Body of pancreas (tissue), 4 donors: ENCODE data around the gene RFC2. TPM values are rescaled to one million over a fixed set of nuclear protein-coding genes. Genes with fewer than 3 reads are reported as not detected.

ENCODE experiments used
- ATAC-seq: fragments of 150-250 bp; one replicate; pipeline ENCODE4 v1.9.1; 2016
- DNase-seq, 4 donors: peaks; one replicate each; pipeline ENCODE4 v3.0.0-alpha.2; 2019
- H3K27ac ChIP-seq, 4 donors: fragments of 200-600 bp; sonication (generic); 1 replicate in 3 of 4; 2 replicates in 1 of 4; pipeline versions ENCODE4 v1.5.1 to v1.6.1; 2016 to 2019; ENCODE audit warnings: mild to moderate bottlenecking in 1 of 4, mixed read lengths in 1 of 4, moderate library complexity in 1 of 4
- H3K27me3 ChIP-seq, 2 donors: fragments of 200-600 bp; sonication (generic); one replicate each; pipeline ENCODE4 v1.6.0; 2016; ENCODE audit warnings: mild to moderate bottlenecking in 1 of 2
- H3K36me3 ChIP-seq, 2 donors: fragments of 200-600 bp; sonication (generic); replicated peaks in 1 of 2; 2 replicates each; pipeline ENCODE4 v1.5.1; 2016; ENCODE audit warnings: low read depth in 2 of 2; ENCODE audit not compliant: insufficient read depth in 1 of 2
- H3K4me1 ChIP-seq: fragments of 200-600 bp; sonication (generic); one replicate; pipeline ENCODE4 v1.6.0; 2016
- H3K4me3 ChIP-seq, 2 donors: fragments of 200-600 bp; sonication (generic); 1 replicate in 1 of 2; 2 replicates in 1 of 2; pipeline ENCODE4 v1.5.1; 2016 to 2019
- H3K9me3 ChIP-seq, 3 donors: fragments of 200-600 bp; sonication (generic); 1 replicate in 2 of 3; 2 replicates in 1 of 3; pipeline ENCODE4 v1.5.1; 2016
- POLR2A ChIP-seq, 3 donors: fragments of 450-650 bp; IDR thresholded peaks; one replicate each; pipeline ENCODE4 v1.6.1; 2016; ENCODE audit warnings: antibody characterized with exemption in 3 of 3, mild to moderate bottlenecking in 2 of 3
- WGBS, 2 donors: methylation state at CpG; one replicate each; pipeline ENCODE4 v1.1.5; 2017; 5-methylcytosine and 5-hydroxymethylcytosine counted together
- intact Hi-C: fragments of 100-400 bp; cut with DNase I; formaldehyde crosslinking; loops from one replicate; pipeline ENCODE4 v1.15.1; 2023
- total RNA-seq, 2 donors: library from RNA; depleted of rRNA; stranded (reverse); fragments of >200 nt; gene quantifications; one replicate each; pipeline ENCODE4 v1.1.0, GENCODE V29; 2016
- TF ChIP-seq, protein P1 (sequence below), 7 experiments: fragments of 450-650 bp in 4 of 7; fragments of 200-600 bp in 3 of 7; sonication (generic) in 3 of 7; IDR thresholded peaks; one replicate each; pipeline ENCODE4 v1.5.1; 2016 to 2019; ENCODE audit warnings: antibody characterized with exemption in 7 of 7

The RFC2 gene
- total RNA-seq, 2 donors from 2014 or later = 7.9 to 10.1 TPM

DNA sequence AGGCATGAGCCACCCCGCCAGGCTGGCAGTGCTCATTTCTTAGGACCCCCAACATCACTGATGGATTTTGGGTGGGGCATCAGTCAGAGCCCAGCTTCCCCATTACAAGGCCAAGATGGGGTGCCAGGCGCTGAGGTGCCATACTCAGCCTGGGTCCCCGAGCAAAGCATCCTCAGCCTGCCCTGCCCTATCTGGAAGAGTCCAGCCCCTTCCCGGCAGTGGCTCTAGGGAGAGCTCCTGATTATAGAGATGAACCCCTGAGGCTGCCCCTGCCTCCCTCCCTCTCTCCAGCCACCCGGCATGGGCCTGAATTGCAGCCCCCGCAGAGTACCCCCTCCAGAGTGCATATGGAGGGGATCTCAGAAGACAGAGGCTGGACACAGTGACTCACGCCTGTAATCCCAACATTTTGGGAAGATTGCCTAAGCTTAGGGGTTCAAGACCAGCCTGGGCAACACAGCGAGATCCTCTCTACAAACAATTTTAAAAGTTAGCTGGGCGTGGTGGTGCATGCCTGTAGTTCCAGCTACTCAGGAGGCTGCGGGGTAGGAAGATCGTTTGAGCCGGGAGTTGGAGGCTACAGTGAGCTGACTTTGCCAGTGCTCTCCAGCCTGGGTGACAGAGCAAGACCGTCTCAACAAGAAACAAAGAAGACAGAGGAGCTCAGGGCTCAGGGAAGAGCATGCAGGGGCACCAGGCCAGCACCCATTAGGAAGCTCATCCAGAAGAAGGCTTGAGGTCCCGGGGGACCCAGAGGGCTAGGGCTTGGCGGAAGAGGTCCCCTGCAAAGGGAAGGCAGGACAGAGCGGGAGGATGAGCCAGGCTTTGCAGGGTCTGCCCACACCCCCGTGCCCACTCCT is 31.1 kb downstream of the RFC2 start:
- no peak overlapping the region for H3K27ac ChIP-seq
- no peaks in the 10 kb centered on the region for H3K27me3 ChIP-seq
- TF ChIP-seq, protein P1, sequence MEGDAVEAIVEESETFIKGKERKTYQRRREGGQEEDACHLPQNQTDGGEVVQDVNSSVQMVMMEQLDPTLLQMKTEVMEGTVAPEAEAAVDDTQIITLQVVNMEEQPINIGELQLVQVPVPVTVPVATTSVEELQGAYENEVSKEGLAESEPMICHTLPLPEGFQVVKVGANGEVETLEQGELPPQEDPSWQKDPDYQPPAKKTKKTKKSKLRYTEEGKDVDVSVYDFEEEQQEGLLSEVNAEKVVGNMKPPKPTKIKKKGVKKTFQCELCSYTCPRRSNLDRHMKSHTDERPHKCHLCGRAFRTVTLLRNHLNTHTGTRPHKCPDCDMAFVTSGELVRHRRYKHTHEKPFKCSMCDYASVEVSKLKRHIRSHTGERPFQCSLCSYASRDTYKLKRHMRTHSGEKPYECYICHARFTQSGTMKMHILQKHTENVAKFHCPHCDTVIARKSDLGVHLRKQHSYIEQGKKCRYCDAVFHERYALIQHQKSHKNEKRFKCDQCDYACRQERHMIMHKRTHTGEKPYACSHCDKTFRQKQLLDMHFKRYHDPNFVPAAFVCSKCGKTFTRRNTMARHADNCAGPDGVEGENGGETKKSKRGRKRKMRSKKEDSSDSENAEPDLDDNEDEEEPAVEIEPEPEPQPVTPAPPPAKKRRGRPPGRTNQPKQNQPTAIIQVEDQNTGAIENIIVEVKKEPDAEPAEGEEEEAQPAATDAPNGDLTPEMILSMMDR (IDR thresholded peaks at IDR 0.05) = no peak
- TF ChIP-seq POLR2A (IDR thresholded peaks at IDR 0.05) = no peak
- no peaks in the 10 kb centered on the region for H3K36me3 ChIP-seq
- intact Hi-C loops = no loop called here
- H3K9me3 ChIP-seq = no peaks in the 10 kb centered on the region
- WGBS, 2 donors = 82 to 88% methylated on average over 14 to 17 of the region's 17 CpGs
- DNase-seq (no peak), ATAC-seq (no peak)
- no peak overlapping the region for H3K4me3 ChIP-seq
- no peaks in the 10 kb centered on the region for H3K4me1 ChIP-seq

DNA sequence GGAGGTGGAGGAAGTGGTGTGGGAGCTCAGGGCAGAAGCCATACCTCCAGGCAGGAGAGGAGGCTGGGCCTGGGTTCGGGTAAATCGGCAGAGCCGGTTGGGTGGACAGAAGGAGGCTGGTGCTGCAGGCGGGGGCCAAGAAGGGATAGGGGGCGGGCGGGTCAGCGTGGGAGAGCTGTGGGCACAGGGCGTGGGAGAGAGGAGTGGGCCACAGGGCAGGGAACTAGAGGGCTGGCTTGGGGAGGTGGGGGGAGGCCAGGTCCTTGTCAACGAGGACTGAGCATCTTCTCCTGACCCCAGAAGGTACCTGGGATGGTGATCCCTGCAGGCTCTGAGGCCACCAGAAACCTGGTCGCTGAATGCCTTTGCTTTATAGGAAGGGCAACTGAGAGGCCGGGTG is 32.5 kb downstream of the RFC2 start:
- Histone ChIP-seq H3K27ac (no peak overlapping the region), H3K27me3 (no peaks in the 10 kb centered on the region), H3K4me3 (no peak overlapping the region), H3K36me3 (no peaks in the 10 kb centered on the region), H3K4me1 (no peaks in the 10 kb centered on the region), H3K9me3 (no peaks in the 10 kb centered on the region)
- no peak for ATAC-seq
- 91 to 98% methylated on average over 11 of the region's 11 CpGs for WGBS, 2 donors
- intact Hi-C loops = no loop called here
- DNase-seq = no peak
- TF ChIP-seq, protein P1 (IDR thresholded peaks at IDR 0.05) = no peak
- TF ChIP-seq POLR2A (IDR thresholded peaks at IDR 0.05) = no peak

- no peak for DNase-seq
- Histone ChIP-seq H3K27me3 (no peaks in the 10 kb centered on the region), H3K36me3 (no peaks in the 10 kb centered on the region), H3K4me1 (no peaks in the 10 kb centered on the region), H3K9me3 (no peaks in the 10 kb centered on the region), H3K4me3 (no peak overlapping the region), H3K27ac (no peak overlapping the region)
- 80 to 97% methylated on average over 5 to 9 of the region's 9 CpGs for WGBS, 2 donors
- TF ChIP-seq, protein P1 (IDR thresholded peaks at IDR 0.05) = no peak
- TF ChIP-seq POLR2A (IDR thresholded peaks at IDR 0.05) = no peak
- ATAC-seq = no peak
- intact Hi-C loops = no loop called here
Observed at GRCh38 chr7:74220229-74220628, 34.0 kb downstream of the RFC2 start.

GRCh38 chr7:74219416-74219815 is 34.8 kb downstream of the RFC2 start:
- DNase-seq (no peak), ATAC-seq (no peak)
- no peaks in the 10 kb centered on the region for H3K36me3 ChIP-seq
- H3K27me3 ChIP-seq = no peaks in the 10 kb centered on the region
- no peaks in the 10 kb centered on the region for H3K9me3 ChIP-seq
- H3K27ac ChIP-seq = no peak overlapping the region
- 89 to 93% methylated on average over 5 to 9 of the region's 11 CpGs for WGBS, 2 donors
- intact Hi-C loops = no loop called here
- no peaks in the 10 kb centered on the region for H3K4me1 ChIP-seq
- no peak overlapping the region for H3K4me3 ChIP-seq
- TF ChIP-seq, protein P1 (IDR thresholded peaks at IDR 0.05) = no peak
- TF ChIP-seq POLR2A (IDR thresholded peaks at IDR 0.05) = no peak

DNA sequence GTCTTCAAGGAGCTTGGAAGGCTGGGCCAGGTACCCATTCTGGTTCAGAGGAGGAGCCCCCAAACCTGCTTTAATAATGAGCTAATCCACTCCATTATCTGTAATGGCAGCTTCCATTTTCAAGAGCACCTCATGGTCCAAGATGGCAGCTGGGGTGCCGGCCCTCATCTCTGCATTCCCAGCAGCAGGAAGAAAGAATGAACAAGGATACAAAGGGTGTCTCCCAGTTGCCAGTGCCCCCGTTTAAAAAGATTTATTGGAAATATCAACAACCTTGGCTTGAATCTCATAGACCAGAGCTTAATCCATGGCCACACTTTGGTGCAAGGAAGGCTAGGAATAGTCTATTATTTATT is 35.9 kb downstream of the RFC2 start:
- ATAC-seq (no peak), DNase-seq (no peak)
- no peaks in the 10 kb centered on the region for H3K9me3 ChIP-seq
- H3K36me3 ChIP-seq = no peaks in the 10 kb centered on the region
- H3K4me1 ChIP-seq = no peaks in the 10 kb centered on the region
- no peak overlapping the region for H3K4me3 ChIP-seq
- no peak overlapping the region for H3K27ac ChIP-seq
- TF ChIP-seq, protein P1 (IDR thresholded peaks at IDR 0.05) = no peak
- TF ChIP-seq POLR2A (IDR thresholded peaks at IDR 0.05) = no peak
- H3K27me3 ChIP-seq = no peaks in the 10 kb centered on the region
- WGBS, 2 donors = 78 to 84% methylated on average over 2 of the region's 2 CpGs
- intact Hi-C loops = no loop called here
